Breast epithelium (tissue), 3 donors: ENCODE data around the gene NAB2.

Source experiments
- CTCF ChIP-seq, 3 donors: fragments of 450-650 bp; IDR thresholded peaks; one replicate each; pipeline ENCODE4 v1.5.1; 2016 to 2017; ENCODE audit warnings: antibody characterized with exemption in 3 of 3, mild to moderate bottlenecking in 3 of 3, moderate library complexity in 3 of 3
- POLR2A ChIP-seq: fragments of 450-650 bp; IDR thresholded peaks from one replicate; pipeline ENCODE4 v1.6.1; 2016; ENCODE audit warnings: antibody characterized with exemption, mild to moderate bottlenecking, moderate library complexity
- POLR2AphosphoS5 ChIP-seq, 3 donors: sonication (generic); formaldehyde crosslinking; IDR thresholded peaks; one replicate each; pipeline ENCODE4 v1.6.1; 2017; ENCODE audit warnings: antibody characterized with exemption in 3 of 3

- TF ChIP-seq POLR2AphosphoS5 (IDR thresholded peaks at IDR 0.05) (peak; percentile 54 to 71 (median 55)), CTCF (IDR thresholded peaks at IDR 0.05) (no peak), POLR2A (peak; percentile 82)
These were observed 39.0 kb downstream of the NAB2 start, which contains the start of gene LRP1 for GRCh38 chr12:57127726-57128518.
